ENCODE measurements around the gene C16orf96.

The C16orf96 gene

DNA sequence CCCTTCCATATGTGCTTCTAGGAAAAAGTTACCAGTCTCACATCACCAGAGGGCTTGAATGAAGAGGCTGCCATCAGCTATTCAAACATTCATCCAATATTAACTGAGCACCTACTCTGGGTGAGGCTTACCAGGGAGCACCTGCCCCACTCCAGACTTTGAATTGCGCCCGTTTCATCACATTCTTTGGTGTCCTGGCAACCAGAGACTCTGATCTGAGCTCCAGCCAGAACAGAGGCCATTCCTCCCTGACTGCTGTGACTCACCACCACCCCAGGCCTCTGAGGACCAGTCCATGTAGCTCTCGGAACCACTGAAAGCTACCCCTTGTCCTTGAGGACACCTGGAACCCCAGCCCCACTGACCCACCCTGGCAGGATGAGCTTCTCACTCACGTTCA, at the start of gene C16orf96:
C16orf96 (plus strand) TSS at position 229 of the 400 bp plus-strand sequence; CDS start at position 379, 150 bp downstream.
- FAIRE-seq: no peak

DNA sequence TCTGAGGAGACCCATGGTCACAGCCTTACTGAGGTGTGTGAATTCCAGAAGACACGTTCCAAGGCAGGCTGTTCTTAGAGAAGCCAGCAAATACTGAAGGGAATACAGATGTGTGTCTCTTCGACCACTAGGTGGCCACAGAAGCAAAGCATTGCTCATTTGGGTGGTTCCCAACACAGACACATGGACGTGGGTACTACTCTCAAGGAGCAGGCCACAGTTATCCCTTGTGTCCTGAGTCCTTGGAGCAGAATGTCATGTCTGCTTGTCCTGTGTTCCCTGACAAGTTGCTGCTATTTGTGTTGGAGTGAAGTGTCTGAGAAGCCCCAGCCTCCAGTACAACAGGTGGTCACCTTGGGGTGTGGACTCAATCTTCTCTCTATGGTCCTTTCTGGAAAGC, 49.7 kb upstream of the C16orf96 start:
- FAIRE-seq: peak; percentile 84

DNA sequence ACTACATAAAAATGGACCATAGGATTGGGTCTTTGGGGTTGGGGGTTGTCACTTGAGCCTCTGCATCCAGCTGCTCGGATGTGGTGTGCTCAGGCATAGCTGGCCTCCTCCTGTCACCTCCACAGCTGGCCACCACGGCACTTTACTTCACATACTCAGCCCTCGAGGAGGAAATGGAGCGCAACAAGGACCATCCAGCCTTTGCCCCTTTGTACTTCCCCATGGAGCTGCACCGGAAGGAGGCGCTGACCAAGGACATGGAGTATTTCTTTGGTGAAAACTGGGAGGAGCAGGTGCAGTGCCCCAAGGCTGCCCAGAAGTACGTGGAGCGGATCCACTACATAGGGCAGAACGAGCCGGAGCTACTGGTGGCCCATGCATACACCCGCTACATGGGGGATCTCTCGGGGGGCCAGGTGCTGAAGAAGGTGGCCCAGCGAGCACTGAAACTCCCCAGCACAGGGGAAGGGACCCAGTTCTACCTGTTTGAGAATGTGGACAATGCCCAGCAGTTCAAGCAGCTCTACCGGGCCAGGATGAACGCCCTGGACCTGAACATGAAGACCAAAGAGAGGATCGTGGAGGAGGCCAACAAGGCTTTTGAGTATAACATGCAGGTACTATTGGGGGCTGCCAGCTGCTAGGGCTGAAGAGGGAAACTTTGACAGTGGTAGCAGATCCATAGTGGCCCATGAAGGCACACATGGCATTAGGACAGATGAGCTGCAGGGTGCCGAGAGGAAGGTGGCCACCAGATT, 48.4 kb upstream of the C16orf96 start:
- no peak for FAIRE-seq

DNA sequence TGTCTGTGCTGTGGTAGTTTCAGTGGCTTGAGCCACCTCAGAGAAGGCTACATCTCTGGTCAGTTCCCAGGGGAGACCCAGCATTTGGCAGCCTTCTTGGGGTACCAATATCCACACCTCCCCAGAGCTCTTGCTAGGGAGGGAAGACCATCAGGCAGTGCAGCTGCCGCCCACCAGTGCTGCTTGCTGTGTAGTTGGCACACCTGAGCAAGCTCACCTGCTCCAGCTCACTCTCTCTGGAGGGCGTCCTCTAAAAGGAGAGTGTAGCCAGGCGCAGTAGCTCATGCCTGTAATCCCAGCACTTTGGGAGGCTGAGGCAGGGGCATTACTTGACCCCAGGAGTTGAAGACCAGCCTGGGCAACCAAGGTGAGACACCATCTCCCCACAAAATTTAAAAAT, 47.3 kb upstream of the C16orf96 start:
- FAIRE-seq: no peak

DNA sequence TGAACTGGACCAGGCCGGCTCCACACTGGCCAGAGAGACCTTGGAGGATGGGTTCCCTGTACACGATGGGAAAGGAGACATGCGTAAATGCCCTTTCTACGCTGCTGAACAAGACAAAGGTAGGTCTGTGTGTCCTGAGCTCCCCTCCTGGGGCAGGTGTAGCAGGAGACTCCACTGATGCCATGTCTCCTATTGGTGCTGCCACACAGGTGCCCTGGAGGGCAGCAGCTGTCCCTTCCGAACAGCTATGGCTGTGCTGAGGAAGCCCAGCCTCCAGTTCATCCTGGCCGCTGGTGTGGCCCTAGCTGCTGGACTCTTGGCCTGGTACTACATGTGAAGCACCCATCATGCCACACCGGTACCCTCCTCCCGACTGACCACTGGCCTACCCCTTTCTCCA, 46.7 kb upstream of the C16orf96 start:
- no peak for FAIRE-seq

DNA sequence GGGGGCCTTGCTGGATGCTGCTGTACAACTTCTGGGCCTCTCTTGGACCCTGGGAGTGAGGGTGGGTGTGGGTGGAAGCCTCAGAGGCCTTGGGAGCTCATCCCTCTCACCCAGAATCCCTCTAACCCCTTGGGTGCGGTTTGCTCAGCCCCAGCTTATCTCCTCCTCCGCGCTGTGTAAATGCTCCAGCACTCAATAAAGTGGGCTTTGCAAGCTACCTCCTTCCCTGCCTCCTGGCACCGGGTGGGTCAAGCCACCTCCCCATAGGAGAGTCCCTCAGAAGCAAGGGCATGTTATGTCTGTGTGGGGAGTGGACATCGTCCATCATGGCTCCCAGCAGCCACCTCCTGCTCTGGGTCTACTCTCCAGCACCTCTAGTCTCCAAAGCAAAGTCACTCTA, 46.0 kb upstream of the C16orf96 start:
- no peak for FAIRE-seq

DNA sequence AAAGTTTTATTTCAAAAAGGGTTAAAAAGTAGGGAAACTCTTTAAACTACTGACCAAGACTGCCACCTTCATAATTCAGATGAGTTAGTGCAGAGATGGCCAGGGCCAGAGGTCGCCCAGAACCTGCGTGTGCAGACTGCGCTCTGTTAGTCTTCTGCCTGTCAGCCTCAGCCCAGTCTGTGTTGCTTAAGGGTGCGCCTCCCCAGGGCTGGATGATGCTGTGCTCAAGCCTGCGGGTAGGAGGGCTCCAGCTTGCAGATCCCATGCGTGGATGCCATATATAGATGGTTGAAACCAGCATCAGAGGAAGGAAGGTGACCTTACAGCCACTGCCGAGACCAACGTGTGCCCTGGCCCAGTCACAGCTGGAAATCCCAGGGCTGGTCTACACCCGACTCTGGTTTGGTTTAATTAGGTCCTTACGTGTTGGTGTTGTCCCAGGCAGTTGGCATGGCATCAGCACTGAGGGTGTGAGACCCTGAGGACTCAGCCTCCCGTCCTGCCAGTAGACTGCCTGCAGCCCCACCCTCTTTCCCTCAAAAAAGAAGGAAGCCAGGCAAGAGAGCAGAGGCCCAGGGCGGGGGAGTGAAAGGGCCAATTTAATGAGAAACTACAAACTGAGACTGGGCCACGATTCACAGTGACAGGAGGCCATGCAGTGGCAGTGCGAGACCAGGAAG, 45.3 kb upstream of the C16orf96 start:
- no peak for FAIRE-seq

DNA sequence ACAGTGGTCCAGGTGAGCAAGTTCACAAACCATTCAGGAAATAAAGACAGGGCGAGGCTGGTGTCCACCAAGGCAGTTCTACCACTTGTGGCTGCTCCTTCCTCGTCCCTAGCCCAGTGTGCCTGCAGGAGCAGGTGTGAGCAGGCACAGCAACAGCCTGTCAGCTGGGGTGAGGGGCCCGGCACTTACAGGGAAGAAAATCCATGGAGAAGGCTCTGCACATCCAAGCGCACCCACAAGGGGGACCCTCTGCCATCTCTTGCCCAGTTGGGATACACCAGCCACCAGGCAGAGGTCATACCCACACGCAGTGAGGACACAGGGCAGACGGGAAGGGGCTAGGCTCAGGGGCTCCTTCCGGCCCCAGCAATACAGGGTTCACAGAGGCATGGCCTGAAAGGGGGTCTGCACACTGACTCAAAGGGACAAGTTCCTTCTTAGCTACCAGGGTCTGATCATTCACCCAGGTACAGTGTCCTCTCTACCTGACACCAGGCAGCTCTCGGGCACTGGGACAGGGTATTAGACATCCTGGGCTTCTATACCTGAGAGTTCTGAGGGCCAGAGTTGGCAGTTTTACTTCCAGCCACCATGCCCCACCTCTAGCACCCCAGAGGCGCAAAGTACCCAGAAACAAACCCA, 44.6 kb upstream of the C16orf96 start:
- no peak for FAIRE-seq

DNA sequence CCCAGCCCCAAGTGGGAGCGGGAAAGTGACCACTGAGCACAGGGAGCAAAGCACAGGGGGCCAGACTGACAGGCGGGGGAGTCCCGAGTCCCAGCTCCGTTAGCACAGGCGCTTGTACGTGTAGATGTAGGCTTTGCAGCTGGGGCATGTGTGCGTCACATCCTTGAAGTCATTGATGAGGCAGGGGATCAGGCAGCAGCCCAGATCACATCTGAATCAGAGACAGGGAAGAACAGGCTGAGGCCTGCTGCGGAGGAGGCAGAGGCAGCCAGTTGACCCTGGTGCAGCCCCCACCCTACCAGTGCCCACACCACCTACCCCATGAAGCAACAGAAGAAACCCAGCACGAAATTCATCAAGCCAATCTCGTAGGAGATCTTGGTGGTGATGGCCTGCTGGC, 43.7 kb upstream of the C16orf96 start:
- no peak for FAIRE-seq

DNA sequence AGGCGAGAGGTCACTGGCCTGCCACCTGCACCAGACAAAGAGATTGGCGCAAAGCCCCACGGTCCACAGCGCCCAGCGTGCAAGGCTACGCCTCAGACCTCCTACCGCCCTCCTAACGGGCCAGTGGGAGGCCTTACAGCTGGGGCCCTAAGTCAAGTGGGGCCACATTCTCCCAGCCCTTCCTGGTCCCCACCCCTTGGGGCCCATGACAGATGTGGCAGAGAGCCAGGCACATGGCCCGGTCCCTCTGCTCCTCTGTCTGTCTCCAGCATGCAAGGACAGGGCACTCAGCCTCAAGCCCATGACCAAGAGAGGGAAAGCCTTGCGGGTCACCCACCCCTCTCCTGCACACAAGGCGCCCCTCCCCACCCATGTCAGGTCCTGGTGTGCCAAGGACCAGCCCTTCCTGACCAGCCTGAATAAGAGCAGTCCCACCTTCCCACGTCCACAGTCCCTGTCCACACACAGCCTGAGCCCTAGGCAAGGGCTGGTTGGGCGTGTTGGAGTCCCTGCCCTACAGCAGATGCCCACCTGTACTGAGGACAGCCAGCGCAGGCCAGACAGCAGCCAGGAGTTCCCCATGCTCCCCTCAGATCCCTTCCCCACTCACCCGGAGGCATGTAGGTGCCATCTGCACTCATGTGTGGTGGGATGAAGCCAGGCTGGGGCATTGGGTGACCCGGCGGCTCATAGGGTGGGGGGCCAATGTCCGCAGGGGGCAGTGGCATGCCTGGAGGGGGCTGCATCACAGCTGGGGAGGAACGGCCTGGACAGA, 42.9 kb upstream of the C16orf96 start:
- no peak for FAIRE-seq

DNA sequence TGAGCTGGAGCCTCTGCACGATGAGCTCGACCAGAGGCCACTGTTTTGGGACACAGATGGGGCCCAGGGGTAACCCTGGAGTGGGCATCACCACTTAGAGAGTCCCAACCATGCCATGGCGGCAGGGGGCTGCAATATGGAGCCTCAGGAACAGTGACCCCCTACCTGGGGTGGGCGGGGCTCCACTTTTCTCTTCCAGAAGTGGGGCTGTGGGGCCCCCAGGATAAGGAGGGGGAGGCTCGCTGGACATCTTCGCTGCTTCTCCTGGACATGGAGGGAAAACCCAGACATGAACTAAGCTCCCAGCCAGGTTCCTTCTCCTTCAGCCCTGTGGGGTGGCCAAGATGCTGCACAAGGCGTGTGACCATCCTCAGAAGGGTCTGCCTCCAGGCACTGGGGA, 42.3 kb upstream of the C16orf96 start:
- FAIRE-seq: no peak

DNA sequence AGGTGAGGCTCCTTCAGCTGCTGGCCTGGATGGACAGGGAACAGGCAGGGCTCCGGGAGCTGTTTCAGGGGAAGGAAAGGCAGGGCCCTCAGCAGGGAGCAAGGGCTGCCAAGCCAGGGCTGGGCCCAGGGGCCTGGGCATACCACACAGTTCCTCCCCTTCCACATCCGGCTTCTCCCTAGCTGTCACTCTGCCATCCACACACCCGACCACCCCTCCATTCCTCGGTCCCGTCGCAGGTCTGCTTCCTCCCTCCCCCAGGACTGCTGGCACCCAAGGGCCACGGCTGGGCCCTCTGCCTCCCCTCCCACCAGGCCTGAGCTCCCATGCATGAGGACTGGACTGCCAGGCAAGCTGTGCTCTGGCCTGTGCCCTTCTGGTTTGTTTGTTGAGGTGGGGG, 41.5 kb upstream of the C16orf96 start:
- no peak for FAIRE-seq

DNA sequence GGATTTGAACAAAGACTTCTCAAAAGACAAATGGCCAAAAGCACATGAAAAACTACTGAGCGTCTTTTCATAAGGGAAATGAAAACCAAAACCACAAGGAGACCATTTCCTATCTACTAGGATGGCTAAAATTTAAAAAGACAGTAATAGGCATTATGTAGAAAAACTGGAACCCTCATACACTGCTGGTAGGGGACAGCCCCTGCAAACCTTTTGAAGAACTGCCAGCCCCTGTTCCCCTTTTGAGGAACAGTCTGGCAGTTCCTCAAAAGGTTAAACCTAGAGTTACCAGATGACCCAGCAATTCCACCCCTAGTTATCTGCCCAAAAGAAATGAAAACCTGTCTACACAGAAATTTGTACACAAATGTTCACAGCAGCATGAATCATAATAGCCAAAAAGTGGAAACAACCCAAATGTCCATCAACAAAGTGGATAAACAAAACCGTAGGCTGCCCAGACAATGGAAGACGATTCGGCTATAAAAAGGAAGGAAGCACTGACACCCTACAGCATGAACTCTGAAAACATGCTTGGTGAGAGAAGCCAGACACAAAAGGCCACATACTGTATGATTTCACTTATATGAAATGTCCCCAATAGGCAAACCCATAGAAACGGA, 40.4 kb upstream of the C16orf96 start:
- no peak for FAIRE-seq

DNA sequence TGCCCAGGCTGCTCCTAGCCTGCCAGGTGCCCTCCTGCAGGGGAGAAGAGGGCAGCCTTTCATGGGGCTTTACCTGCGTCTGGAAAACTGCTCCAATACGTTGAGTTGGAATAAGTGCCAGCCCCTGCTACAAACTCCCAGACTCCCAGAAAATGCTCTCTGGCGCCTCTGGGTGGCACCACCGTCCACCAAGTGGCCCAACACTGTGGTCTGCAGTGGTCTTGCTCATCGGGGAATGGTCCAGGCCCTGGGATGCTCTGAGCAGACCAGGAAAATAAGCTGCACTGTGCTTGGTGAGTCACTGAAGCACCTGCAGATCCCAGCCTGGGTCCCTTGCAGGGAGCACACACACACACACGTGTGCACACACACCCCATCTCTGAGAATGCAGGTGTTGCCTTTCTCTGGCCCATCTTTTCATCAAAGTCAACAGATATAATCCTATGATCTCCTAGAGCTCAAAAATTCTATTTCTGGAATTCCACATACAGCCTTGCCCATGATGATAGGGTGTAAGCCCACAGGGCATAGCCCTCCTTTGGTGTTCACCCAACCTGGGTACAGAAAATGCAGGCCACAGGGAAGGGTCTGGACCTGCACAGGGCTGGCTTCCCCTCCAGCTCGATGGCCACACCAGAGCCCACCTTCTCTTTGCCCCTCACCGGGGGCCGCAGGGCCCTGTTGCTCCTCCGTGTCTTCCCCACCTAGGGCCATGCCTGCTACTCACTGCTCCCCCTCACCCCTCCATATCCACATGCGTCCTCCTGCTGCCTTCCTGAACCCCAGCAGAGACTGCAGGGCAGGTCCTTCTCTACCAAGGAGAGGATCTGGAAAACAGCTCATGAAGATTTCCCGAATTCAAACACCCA, 38.1 kb upstream of the C16orf96 start:
- FAIRE-seq: peak; percentile 34

DNA sequence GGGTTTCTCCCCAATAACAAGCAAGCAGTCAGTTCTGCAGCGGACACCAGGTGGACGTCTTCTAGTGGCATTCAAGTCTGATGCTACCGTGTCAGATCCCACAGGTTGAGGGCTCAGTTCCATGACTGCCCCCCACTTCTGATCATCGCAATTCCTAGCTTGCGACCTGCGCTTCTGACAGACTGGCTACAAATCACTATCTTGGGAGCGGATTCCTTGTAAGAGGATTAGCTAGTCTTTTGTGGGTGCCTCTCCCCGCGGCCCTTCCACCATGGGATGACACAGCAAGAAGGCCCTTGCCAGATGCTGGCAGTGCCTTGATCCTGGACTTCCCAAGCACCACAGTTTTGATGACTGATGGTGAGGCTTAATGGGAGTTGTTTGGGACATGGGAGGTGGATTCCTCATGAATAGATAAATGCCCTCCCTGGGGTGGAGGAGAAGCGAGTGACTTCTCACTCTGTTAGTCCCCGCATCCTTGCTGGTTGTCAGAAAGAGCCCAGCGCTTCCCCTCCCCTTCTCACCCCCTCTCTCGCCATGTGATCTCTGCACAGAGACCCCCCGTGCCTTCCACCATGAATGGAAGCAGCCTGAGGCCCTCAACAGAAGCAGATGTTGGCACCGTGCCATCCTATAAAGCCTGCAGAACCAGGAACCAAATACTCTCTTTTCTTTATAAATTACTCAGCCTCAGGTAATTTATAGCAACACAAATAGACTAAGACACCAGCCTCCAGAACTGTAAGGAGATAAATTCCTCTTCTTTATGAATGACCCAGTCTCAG, 36.7 kb upstream of the C16orf96 start:
- FAIRE-seq: no peak

DNA sequence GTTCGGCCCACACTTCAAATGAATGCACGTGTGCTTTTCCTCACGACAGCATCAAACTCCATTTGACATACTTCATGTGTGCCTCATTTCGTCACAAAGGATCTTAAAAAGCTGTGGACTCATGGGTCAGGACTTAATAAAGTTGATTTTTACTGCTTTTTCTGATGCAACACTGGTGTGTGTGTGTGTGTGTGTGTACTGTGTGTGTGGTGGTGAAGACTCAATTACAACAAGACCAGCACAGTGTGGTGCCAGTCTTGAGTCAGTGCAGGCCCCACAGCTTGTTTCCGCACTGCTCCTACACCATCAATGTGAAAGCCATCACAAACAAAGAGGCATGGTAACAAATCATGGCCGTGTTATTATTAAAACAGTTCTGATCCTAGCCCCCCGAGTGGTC, 35.2 kb upstream of the C16orf96 start:
- FAIRE-seq: no peak

DNA sequence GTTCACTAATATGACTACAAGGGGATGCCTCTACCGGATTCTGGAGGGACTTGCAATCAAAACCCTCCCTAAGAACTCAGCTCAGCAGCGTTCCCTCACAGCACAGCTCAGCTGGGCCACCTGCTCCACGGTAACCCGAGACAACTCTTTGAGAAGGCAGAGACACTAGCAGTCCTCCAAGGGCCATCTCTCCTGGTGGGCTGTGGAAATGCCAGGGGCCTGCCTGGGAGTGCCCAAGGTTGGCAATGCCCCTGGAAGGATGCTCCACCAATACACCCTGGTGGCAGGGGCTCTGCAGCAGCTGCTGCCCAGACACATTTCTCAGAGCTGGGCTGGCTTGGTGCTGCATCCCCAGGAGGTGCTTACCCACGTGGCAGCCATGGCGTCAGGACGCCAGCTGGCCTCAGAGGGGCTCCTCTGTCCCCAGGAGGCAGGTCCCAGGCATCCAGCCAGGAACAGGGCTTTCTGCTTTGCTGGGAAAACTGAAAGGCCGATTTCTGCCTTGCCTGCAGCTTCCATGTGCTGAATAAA, 34.0 kb upstream of the C16orf96 start:
- no peak for FAIRE-seq

DNA sequence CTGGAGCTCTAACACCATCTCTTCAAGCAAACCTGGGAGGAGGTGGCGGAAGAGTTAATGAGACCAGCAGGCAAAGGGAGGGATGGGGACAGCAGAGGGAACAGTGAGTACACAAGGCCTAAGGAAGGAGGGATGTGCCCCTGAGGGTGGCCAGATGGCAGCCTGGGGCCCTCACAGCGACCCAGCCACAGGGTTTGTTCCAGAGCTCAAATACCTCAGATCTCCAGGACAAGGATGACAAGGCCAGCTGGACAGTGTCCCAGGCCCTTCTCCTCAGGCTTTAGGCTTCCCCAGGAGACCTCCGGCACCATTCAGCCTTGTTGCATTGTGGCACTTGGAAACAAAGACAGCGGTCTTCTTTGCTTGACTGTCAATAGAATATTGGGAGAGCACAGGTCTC, 32.5 kb upstream of the C16orf96 start:
- no peak for FAIRE-seq

DNA sequence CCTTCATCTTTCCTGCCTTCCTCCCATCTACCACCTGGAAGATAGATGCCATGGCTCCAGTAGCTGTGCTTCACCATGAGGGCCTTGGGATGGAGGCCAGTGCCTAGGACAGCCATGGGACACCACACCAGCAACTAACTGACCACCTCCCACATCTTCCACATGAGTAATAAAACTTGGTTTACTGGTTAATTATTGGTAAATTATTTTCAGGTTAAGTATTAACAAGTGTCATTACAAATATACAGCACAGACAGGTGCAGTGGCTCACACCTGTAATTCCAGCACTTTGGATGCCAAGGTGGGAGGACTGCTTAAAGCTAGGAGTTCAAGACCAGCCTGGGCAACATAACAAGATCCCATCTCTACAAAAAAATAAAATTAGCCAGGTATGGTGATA, 31.6 kb upstream of the C16orf96 start:
- FAIRE-seq: no peak

DNA sequence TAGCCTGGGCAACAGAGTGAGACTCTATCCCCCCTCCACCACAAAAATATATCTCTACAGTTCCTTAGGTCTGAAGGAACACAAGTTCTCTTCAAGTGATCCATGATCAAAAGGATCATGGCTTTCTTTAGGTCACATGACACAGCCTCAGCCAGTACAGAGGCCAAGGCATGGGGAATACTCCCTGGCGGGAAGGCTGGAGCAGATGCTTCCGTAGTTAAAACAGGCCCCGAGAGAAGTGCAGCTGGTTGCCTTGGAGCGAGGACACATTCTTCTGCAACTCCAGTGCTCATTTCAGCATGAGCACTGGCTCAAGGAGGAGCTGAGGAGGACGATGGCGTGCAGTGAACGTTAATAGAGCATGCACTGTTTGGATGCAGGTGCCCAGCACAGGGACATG, 31.1 kb upstream of the C16orf96 start:
- FAIRE-seq: no peak
